ENCODE measurements around the gene ACP2. TPM values are rescaled to one million over a fixed set of nuclear protein-coding genes. Genes with fewer than 3 reads are reported as not detected.

Gene ACP2
- total RNA-seq, 2 experiments from 2014 or later = 24.5 to 26.5 TPM

- no peak overlapping the region for H3K4me2 ChIP-seq (ENCODE audit: low read length)
- H2AFZ ChIP-seq (ENCODE audit: low read length) = no peak overlapping the region
- peaks cover 69% of the 10 kb centered on the region for H3K36me3 ChIP-seq (ENCODE audit: insufficient read depth, low read length)
- POLR2A ChIA-PET = interaction anchor here (0.6 kb wide), 1 partner anchor 20 kb away, joined by 3 read pairs; no protein-coding TSS in a partner anchor
- H3K9me3 ChIP-seq (ENCODE audit: low read length) = no peaks in the 10 kb centered on the region
- H3K27ac ChIP-seq (ENCODE audit: low read depth, low read length, poor library complexity, severe bottlenecking) = no peak overlapping the region
- DNase-seq (ENCODE audit: low spot score) = no peak
- no peak overlapping the region for H3K4me3 ChIP-seq (ENCODE audit: low read depth, low read length, poor library complexity, severe bottlenecking)
- peaks cover 15% of the 10 kb centered on the region; the same call in 1 of the 2 replicates for H3K79me2 ChIP-seq (ENCODE audit: insufficient read depth, low read depth, low read length)
- intact Hi-C loops (cut with micrococcal nuclease; ENCODE audit: unreplicated experiment) = no loop called here
- no TSS peak for BruUV-seq (replicated peaks)
- CTCF ChIA-PET (ENCODE audit: unreplicated experiment) = no interaction called here
- no peaks in the 10 kb centered on the region for H3K9me2 ChIP-seq (ENCODE audit: insufficient read depth, low read length)
- peaks cover 8% of the 10 kb centered on the region for H3K4me1 ChIP-seq (ENCODE audit: insufficient read depth, low read length, poor library complexity, severe bottlenecking)
- H4K20me1 ChIP-seq (ENCODE audit: insufficient read depth, low read length) = no peaks in the 10 kb centered on the region
- TF ChIP-seq EZH2phosphoT487 (IDR thresholded peaks at IDR 0.05; ENCODE audit: borderline replicate concordance, low read depth, low read length) = no peak
- TF ChIP-seq, protein P1, sequence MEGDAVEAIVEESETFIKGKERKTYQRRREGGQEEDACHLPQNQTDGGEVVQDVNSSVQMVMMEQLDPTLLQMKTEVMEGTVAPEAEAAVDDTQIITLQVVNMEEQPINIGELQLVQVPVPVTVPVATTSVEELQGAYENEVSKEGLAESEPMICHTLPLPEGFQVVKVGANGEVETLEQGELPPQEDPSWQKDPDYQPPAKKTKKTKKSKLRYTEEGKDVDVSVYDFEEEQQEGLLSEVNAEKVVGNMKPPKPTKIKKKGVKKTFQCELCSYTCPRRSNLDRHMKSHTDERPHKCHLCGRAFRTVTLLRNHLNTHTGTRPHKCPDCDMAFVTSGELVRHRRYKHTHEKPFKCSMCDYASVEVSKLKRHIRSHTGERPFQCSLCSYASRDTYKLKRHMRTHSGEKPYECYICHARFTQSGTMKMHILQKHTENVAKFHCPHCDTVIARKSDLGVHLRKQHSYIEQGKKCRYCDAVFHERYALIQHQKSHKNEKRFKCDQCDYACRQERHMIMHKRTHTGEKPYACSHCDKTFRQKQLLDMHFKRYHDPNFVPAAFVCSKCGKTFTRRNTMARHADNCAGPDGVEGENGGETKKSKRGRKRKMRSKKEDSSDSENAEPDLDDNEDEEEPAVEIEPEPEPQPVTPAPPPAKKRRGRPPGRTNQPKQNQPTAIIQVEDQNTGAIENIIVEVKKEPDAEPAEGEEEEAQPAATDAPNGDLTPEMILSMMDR (conservative IDR thresholded peaks at IDR 0.05; ENCODE audit: low read length) = no peak
Observed at GRCh38 chr11:47243454-47243853, 5.2 kb downstream of the ACP2 start.

GRCh38 chr11:47242596-47243192, 5.9 kb downstream of the ACP2 start:
- Histone ChIP-seq H3K4me3 (ENCODE audit: low read depth, low read length, poor library complexity, severe bottlenecking) (no peak overlapping the region), H3K9me2 (ENCODE audit: insufficient read depth, low read length) (no peaks in the 10 kb centered on the region), H3K9me3 (ENCODE audit: low read length) (no peaks in the 10 kb centered on the region), H2AFZ (ENCODE audit: low read length) (no peak overlapping the region), H3K4me1 (ENCODE audit: insufficient read depth, low read length, poor library complexity, severe bottlenecking) (peaks cover 3% of the 10 kb centered on the region), H3K27ac (ENCODE audit: low read depth, low read length, poor library complexity, severe bottlenecking) (no peak overlapping the region), H3K4me2 (ENCODE audit: low read length) (no peak overlapping the region), H3K79me2 (ENCODE audit: insufficient read depth, low read depth, low read length) (peaks cover 8% of the 10 kb centered on the region; the same call in 1 of the 2 replicates), H3K36me3 (ENCODE audit: insufficient read depth, low read length) (peaks cover 74% of the 10 kb centered on the region), H4K20me1 (ENCODE audit: insufficient read depth, low read length) (no peaks in the 10 kb centered on the region)
- POLR2A ChIA-PET = interaction anchor here (0.6 to 1.4 kb wide), 2 partner anchors 10 to 556 kb away, joined by 4 read pairs; no protein-coding TSS in a partner anchor
- intact Hi-C loops (cut with micrococcal nuclease; ENCODE audit: unreplicated experiment) = no loop called here
- DNase-seq (ENCODE audit: low spot score) = no peak
- BruUV-seq (replicated peaks) = no TSS peak
- CTCF ChIA-PET (ENCODE audit: unreplicated experiment) = no interaction called here
- TF ChIP-seq, protein P1 (conservative IDR thresholded peaks at IDR 0.05; ENCODE audit: low read length) = no peak
- TF ChIP-seq EZH2phosphoT487 (IDR thresholded peaks at IDR 0.05; ENCODE audit: borderline replicate concordance, low read depth, low read length) = no peak

- no peaks in the 10 kb centered on the region for H4K20me1 ChIP-seq (ENCODE audit: insufficient read depth, low read length)
- peaks cover 70% of the 10 kb centered on the region for H3K36me3 ChIP-seq (ENCODE audit: insufficient read depth, low read length)
- CTCF ChIA-PET (ENCODE audit: unreplicated experiment) = no interaction called here
- TF ChIP-seq, protein P1 (conservative IDR thresholded peaks at IDR 0.05; ENCODE audit: low read length) = no peak
- no peak for TF ChIP-seq EZH2phosphoT487 (IDR thresholded peaks at IDR 0.05; ENCODE audit: borderline replicate concordance, low read depth, low read length)
- H2AFZ ChIP-seq (ENCODE audit: low read length) = no peak overlapping the region
- no peak for DNase-seq (ENCODE audit: low spot score)
- POLR2A ChIA-PET = interaction anchor here (0.6 to 1.4 kb wide), 4 partner anchors 9 to 557 kb away, joined by 3 to 5 read pairs (median 4); partner anchors contain the start of gene DDB2
- no peak overlapping the region for H3K27ac ChIP-seq (ENCODE audit: low read depth, low read length, poor library complexity, severe bottlenecking)
- intact Hi-C loops (cut with micrococcal nuclease; ENCODE audit: unreplicated experiment) = no loop called here
- no peak overlapping the region for H3K4me3 ChIP-seq (ENCODE audit: low read depth, low read length, poor library complexity, severe bottlenecking)
- H3K4me2 ChIP-seq (ENCODE audit: low read length) = no peak overlapping the region
- no peaks in the 10 kb centered on the region for H3K4me1 ChIP-seq (ENCODE audit: insufficient read depth, low read length, poor library complexity, severe bottlenecking)
- no TSS peak for BruUV-seq (replicated peaks)
- H3K79me2 ChIP-seq (ENCODE audit: insufficient read depth, low read depth, low read length) = no peaks in the 10 kb centered on the region
- H3K9me3 ChIP-seq (ENCODE audit: low read length) = no peaks in the 10 kb centered on the region
- H3K9me2 ChIP-seq (ENCODE audit: insufficient read depth, low read length) = no peaks in the 10 kb centered on the region
Observed at GRCh38 chr11:47241841-47242301, 6.7 kb downstream of the ACP2 start.

Measured in OCI-LY7 (cell line).